ENCODE data around the gene HGD. TPM values are rescaled to one million over a fixed set of nuclear protein-coding genes. Genes with fewer than 3 reads are reported as not detected.
A peak's percentile ranks its signal among the peaks of the same experiment; 100 is the strongest.

The HGD gene
- total and polyA plus RNA-seq, 2 of the 13 experiments (the other 11 are each of a cell fraction or from before 2014, with no cell fraction given) = 265 to 398 TPM

DNA sequence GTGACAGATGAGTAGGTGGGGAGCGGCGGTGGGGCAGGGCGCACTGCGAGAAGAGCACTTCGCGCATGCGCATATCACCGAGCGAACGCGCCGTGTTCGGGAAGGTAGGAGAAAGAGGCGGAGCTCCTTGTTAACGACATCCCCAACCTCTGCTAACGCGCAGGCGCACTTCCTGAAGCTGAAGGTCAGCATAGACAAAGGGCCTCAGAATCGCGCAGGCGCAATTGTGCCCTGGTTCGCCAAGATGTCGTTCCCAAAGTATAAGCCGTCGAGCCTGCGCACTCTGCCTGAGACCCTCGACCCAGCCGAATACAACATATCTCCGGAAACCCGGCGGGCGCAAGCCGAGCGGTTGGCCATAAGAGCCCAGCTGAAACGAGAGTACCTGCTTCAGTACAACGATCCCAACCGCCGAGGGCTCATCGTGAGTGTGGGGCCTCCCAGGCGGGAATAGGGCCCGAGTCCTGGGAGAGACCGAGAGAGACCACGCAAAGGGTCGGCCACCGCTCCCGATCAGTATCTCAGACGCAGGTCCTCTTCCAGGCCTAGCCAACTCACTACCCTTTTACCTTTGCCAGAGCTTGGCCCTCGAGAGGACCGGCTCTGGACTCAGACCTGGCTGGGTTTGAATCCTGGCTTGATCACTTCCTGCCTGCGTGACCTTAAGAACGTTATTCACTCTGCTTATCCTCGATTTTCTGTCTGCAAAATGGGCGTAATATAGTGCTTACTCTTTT is 85.8 kb downstream of the HGD start, which contains the start of gene NDUFB4 (continued):
- TF ChIP-seq JUN (CRISPR knock-in tag; IDR thresholded peaks at IDR 0.05) (no peak), NBN (conservative IDR thresholded peaks at IDR 0.05) (no peak), ERF (CRISPR knock-in tag; IDR thresholded peaks at IDR 0.05) (peak; percentile 66), REL (CRISPR knock-in tag; conservative IDR thresholded peaks at IDR 0.05) (no peak), ZNF33A (CRISPR knock-in tag; IDR thresholded peaks at IDR 0.05; ENCODE audit: borderline replicate concordance) (0 out of 2 replicates have a peak, but pooled peaks have one; percentile 0), ZNF530 (CRISPR knock-in tag; IDR thresholded peaks at IDR 0.05; ENCODE audit: low read depth) (no peak), NFE2L2 (IDR thresholded peaks at IDR 0.05; ENCODE audit: low read length) (no peak), RFXANK (CRISPR knock-in tag; IDR thresholded peaks at IDR 0.05) (no peak), NR2F6 (IDR thresholded peaks at IDR 0.05) (no peak), NR2F6 (CRISPR knock-in tag; IDR thresholded peaks at IDR 0.05) (no peak), EHMT2 (IDR thresholded peaks at IDR 0.05; ENCODE audit: borderline replicate concordance, low read depth, low read length) (no peak), ZSCAN9 (CRISPR knock-in tag; IDR thresholded peaks at IDR 0.05; ENCODE audit: borderline replicate concordance) (no peak), KAT2B (IDR thresholded peaks at IDR 0.05; ENCODE audit: borderline replicate concordance, low read depth, low read length) (no peak), SALL2 (CRISPR knock-in tag; IDR thresholded peaks at IDR 0.05) (no peak), STAG1 (CRISPR knock-in tag; IDR thresholded peaks at IDR 0.05) (no peak; the same call in 1 of the 2 replicates), PHF5A (CRISPR knock-in tag; IDR thresholded peaks at IDR 0.05; ENCODE audit: low read depth, unreplicated experiment) (no peak), ZMYM4 (CRISPR knock-in tag; IDR thresholded peaks at IDR 0.05) (peak; percentile 73), ZNF746 (CRISPR knock-in tag; IDR thresholded peaks at IDR 0.05) (no peak), ZNF296 (CRISPR knock-in tag; conservative IDR thresholded peaks at IDR 0.05) (no peak), MIER2 (CRISPR knock-in tag; IDR thresholded peaks at IDR 0.05) (0 out of 2 replicates have a peak, but pooled peaks have one; percentile 7), HNF4G (IDR thresholded peaks at IDR 0.05; ENCODE audit: borderline replicate concordance, low read depth, low read length) (no peak), HNF4G (CRISPR knock-in tag; IDR thresholded peaks at IDR 0.05; ENCODE audit: borderline replicate concordance, low read depth) (no peak), ZNF616 (CRISPR knock-in tag; IDR thresholded peaks at IDR 0.05; ENCODE audit: low read depth) (no peak), ZNF678 (CRISPR knock-in tag; IDR thresholded peaks at IDR 0.05) (no peak), RAD21 (CRISPR knock-in tag; IDR thresholded peaks at IDR 0.05) (no peak), PCBP2 (optimal IDR thresholded peaks at IDR 0.05; ENCODE audit: low read depth, low read length, poor library complexity, severe bottlenecking) (no peak)
- TF ChIP-seq, protein P1, sequence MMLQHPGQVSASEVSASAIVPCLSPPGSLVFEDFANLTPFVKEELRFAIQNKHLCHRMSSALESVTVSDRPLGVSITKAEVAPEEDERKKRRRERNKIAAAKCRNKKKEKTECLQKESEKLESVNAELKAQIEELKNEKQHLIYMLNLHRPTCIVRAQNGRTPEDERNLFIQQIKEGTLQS (CRISPR knock-in tag; IDR thresholded peaks at IDR 0.05) = no peak
- TF ChIP-seq, protein P2, sequence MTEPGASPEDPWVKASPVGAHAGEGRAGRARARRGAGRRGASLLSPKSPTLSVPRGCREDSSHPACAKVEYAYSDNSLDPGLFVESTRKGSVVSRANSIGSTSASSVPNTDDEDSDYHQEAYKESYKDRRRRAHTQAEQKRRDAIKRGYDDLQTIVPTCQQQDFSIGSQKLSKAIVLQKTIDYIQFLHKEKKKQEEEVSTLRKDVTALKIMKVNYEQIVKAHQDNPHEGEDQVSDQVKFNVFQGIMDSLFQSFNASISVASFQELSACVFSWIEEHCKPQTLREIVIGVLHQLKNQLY (CRISPR knock-in tag; IDR thresholded peaks at IDR 0.05) = no peak
- TF ChIP-seq, protein P3, sequence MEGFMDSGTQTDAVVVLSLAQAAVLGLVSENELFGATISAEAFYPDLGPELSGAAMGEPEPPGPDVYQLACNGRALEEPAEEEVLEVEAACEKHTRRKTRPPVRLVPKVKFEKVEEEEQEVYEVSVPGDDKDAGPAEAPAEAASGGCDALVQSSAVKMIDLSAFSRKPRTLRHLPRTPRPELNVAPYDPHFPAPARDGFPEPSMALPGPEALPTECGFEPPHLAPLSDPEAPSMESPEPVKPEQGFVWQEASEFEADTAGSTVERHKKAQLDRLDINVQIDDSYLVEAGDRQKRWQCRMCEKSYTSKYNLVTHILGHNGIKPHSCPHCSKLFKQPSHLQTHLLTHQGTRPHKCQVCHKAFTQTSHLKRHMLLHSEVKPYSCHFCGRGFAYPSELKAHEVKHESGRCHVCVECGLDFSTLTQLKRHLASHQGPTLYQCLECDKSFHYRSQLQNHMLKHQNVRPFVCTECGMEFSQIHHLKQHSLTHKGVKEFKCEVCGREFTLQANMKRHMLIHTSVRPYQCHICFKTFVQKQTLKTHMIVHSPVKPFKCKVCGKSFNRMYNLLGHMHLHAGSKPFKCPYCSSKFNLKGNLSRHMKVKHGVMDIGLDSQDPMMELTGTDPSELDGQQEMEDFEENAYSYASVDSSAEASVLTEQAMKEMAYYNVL (CRISPR knock-in tag; IDR thresholded peaks at IDR 0.05; ENCODE audit: borderline replicate concordance) = no peak

Data from HepG2 (cell line).